Stimulated activated effector memory CD8-positive, alpha-beta T cell treated with anti-CD3 and anti-CD28 coated beads, Interleukin-12 subunit alpha, Interleukin-12 subunit beta, amount 100 ng/mL, for 72 hours (primary cell): Measurements from ENCODE around the gene BAZ2B.
A peak's percentile ranks its signal among the peaks of the same experiment; 100 is the strongest.
"Not testable (repeated sequence)": the region's sequence is repeated elsewhere in the genome, so short reads cannot be mapped to it uniquely, and the experiment has no call there.

Experiments used
- ATAC-seq: fragments of 150-1000 bp; cut with Tn5 transposase; 2 replicates; pipeline ENCODE4 v1.10.0; 2021
- DNase-seq, 2 donors: peaks; one replicate each; pipeline ENCODE4 v3.0.0; 2021 to 2022; ENCODE audit warnings: low spot score in 2 of 2
- H3K27ac Mint-ChIP-seq: one replicate; pipeline ENCODE4 v1.8.0; 2022; ENCODE audit warnings: mild to moderate bottlenecking, mixed read lengths
- H3K36me3 Mint-ChIP-seq: one replicate; pipeline ENCODE4 v1.8.0; 2022; ENCODE audit warnings: mild to moderate bottlenecking, mixed read lengths
- H3K4me1 Mint-ChIP-seq: one replicate; pipeline ENCODE4 v1.8.0; 2022; ENCODE audit warnings: mixed read lengths
- H3K4me3 Mint-ChIP-seq: one replicate; pipeline ENCODE4 v1.8.0; 2022; ENCODE audit warnings: mild to moderate bottlenecking, mixed read lengths
- H3K9me3 Mint-ChIP-seq: one replicate; pipeline ENCODE4 v1.8.0; 2022; ENCODE audit warnings: mixed read lengths

BAZ2B gene

GRCh38 chr2:159362816-159363251, 253.5 kb downstream of the BAZ2B start:
- no peaks in the 10 kb centered on the region for H3K9me3 Mint-ChIP-seq
- no peak for ATAC-seq
- H3K4me1 Mint-ChIP-seq: peaks cover 13% of the 10 kb centered on the region
- DNase-seq: no peak
- no peaks in the 10 kb centered on the region for H3K36me3 Mint-ChIP-seq
- no peak overlapping the region for H3K27ac Mint-ChIP-seq
- no peak overlapping the region for H3K4me3 Mint-ChIP-seq

- Mint-ChIP-seq H3K27ac (no peak overlapping the region), H3K4me3 (no peak overlapping the region), H3K4me1 (peaks cover 13% of the 10 kb centered on the region), H3K9me3 (no peaks in the 10 kb centered on the region), H3K36me3 (no peaks in the 10 kb centered on the region)
- ATAC-seq (no peak), DNase-seq (no peak)
Observed at GRCh38 chr2:159362094-159362493, 254.3 kb downstream of the BAZ2B start.

GRCh38 chr2:159361603-159362002, 254.7 kb downstream of the BAZ2B start:
- not testable (repeated sequence) for H3K9me3 Mint-ChIP-seq, H3K4me3 Mint-ChIP-seq, H3K36me3 Mint-ChIP-seq, H3K27ac Mint-ChIP-seq, ATAC-seq, DNase-seq
- H3K4me1 Mint-ChIP-seq: peaks cover 13% of the 10 kb centered on the region

- Mint-ChIP-seq H3K9me3 (no peaks in the 10 kb centered on the region), H3K4me1 (peaks cover 13% of the 10 kb centered on the region), H3K27ac (no peak overlapping the region), H3K36me3 (no peaks in the 10 kb centered on the region), H3K4me3 (no peak overlapping the region)
- ATAC-seq (no peak), DNase-seq (no peak)
Observed at GRCh38 chr2:159356053-159356554, 260.2 kb downstream of the BAZ2B start.

GRCh38 chr2:159351977-159352376, 264.4 kb downstream of the BAZ2B start:
- Mint-ChIP-seq H3K4me3 (no peak overlapping the region), H3K4me1 (no peaks in the 10 kb centered on the region), H3K27ac (no peak overlapping the region), H3K36me3 (peaks cover 9% of the 10 kb centered on the region), H3K9me3 (no peaks in the 10 kb centered on the region)
- ATAC-seq: no peak
- no peak for DNase-seq

- Mint-ChIP-seq H3K36me3 (peaks cover 19% of the 10 kb centered on the region), H3K4me3 (no peak overlapping the region), H3K9me3 (no peaks in the 10 kb centered on the region), H3K27ac (no peak overlapping the region), H3K4me1 (no peaks in the 10 kb centered on the region)
- DNase-seq: no peak
- peak; percentile 86 for ATAC-seq
Observed at GRCh38 chr2:159349674-159350299, 266.6 kb downstream of the BAZ2B start.

- ATAC-seq: no peak
- no peak overlapping the region for H3K4me3 Mint-ChIP-seq
- no peaks in the 10 kb centered on the region for H3K9me3 Mint-ChIP-seq
- no peak for DNase-seq
- no peak overlapping the region for H3K27ac Mint-ChIP-seq
- peaks cover 8% of the 10 kb centered on the region for H3K36me3 Mint-ChIP-seq
- H3K4me1 Mint-ChIP-seq: no peaks in the 10 kb centered on the region
Observed at GRCh38 chr2:159326569-159327255, 289.6 kb downstream of the BAZ2B start.

GRCh38 chr2:159322419-159322818, 293.9 kb downstream of the BAZ2B start:
- Mint-ChIP-seq H3K36me3 (no peaks in the 10 kb centered on the region), H3K4me3 (no peak overlapping the region), H3K9me3 (no peaks in the 10 kb centered on the region), H3K27ac (no peak overlapping the region), H3K4me1 (no peaks in the 10 kb centered on the region)
- ATAC-seq (no peak), DNase-seq (no peak)

- Mint-ChIP-seq H3K9me3 (no peaks in the 10 kb centered on the region), H3K36me3 (no peaks in the 10 kb centered on the region), H3K4me3 (no peak overlapping the region), H3K4me1 (no peaks in the 10 kb centered on the region), H3K27ac (peak overlapping the region; percentile 49)
- ATAC-seq (no peak), DNase-seq (no peak)
Observed at GRCh38 chr2:159317392-159318088, 298.8 kb downstream of the BAZ2B start.

- H3K36me3 Mint-ChIP-seq: no peaks in the 10 kb centered on the region
- DNase-seq (no peak), ATAC-seq (no peak)
- H3K27ac Mint-ChIP-seq: no peak overlapping the region
- peaks cover 5% of the 10 kb centered on the region for H3K9me3 Mint-ChIP-seq
- H3K4me1 Mint-ChIP-seq: no peaks in the 10 kb centered on the region
- no peak overlapping the region for H3K4me3 Mint-ChIP-seq
Observed at GRCh38 chr2:159307942-159308341, 308.4 kb downstream of the BAZ2B start.

- DNase-seq (no peak), ATAC-seq (no peak)
- no peak overlapping the region for H3K4me3 Mint-ChIP-seq
- H3K36me3 Mint-ChIP-seq: no peaks in the 10 kb centered on the region
- H3K9me3 Mint-ChIP-seq: peaks cover 5% of the 10 kb centered on the region
- H3K27ac Mint-ChIP-seq: no peak overlapping the region
- no peaks in the 10 kb centered on the region for H3K4me1 Mint-ChIP-seq
Observed at GRCh38 chr2:159300586-159300985, 315.8 kb downstream of the BAZ2B start.

GRCh38 chr2:159298967-159299366, 317.4 kb downstream of the BAZ2B start:
- ATAC-seq: no peak
- Mint-ChIP-seq H3K4me3 (no peak overlapping the region), H3K4me1 (no peaks in the 10 kb centered on the region), H3K9me3 (no peaks in the 10 kb centered on the region), H3K36me3 (no peaks in the 10 kb centered on the region), H3K27ac (no peak overlapping the region)
- DNase-seq: no peak

GRCh38 chr2:159297042-159297707, 319.2 kb downstream of the BAZ2B start:
- no peaks in the 10 kb centered on the region for H3K36me3 Mint-ChIP-seq
- no peaks in the 10 kb centered on the region for H3K9me3 Mint-ChIP-seq
- DNase-seq (no peak), ATAC-seq (no peak)
- H3K4me3 Mint-ChIP-seq: no peak overlapping the region
- no peak overlapping the region for H3K27ac Mint-ChIP-seq
- no peaks in the 10 kb centered on the region for H3K4me1 Mint-ChIP-seq

- Mint-ChIP-seq H3K9me3 (no peaks in the 10 kb centered on the region), H3K27ac (no peak overlapping the region), H3K4me1 (peaks cover 18% of the 10 kb centered on the region), H3K4me3 (no peak overlapping the region), H3K36me3 (no peaks in the 10 kb centered on the region)
- DNase-seq (no peak), ATAC-seq (no peak)
Observed at GRCh38 chr2:159292157-159292556, 324.2 kb downstream of the BAZ2B start.

- Mint-ChIP-seq H3K36me3 (no peaks in the 10 kb centered on the region), H3K4me1 (peaks cover 23% of the 10 kb centered on the region), H3K4me3 (no peak overlapping the region), H3K9me3 (no peaks in the 10 kb centered on the region), H3K27ac (peak overlapping the region; percentile 71)
- ATAC-seq: no peak
- DNase-seq: no peak
Observed at GRCh38 chr2:159290289-159290907, 325.9 kb downstream of the BAZ2B start.
